GM10847 (cell line): ENCODE measurements around the gene MORC3.
A peak's percentile ranks its signal among the peaks of the same experiment; 100 is the strongest.

ENCODE experiments used
- POLR2A ChIP-seq: IDR thresholded peaks from 2 replicates; pipeline ENCODE4 v1.6.1; 2011; ENCODE audit not compliant: insufficient read length; ENCODE audit errors: extremely low read depth

The MORC3 gene

GRCh38 chr21:36319767-36320420 is at the start of gene MORC3:
Gene MORC3 (plus strand): TSS chr21:36320197. CDS start chr21:36320265, 68 bp downstream.
- TF ChIP-seq POLR2A: peak; percentile 95

GRCh38 chr21:36274128-36274527 is 45.9 kb upstream of the MORC3 start:
- no peak for TF ChIP-seq POLR2A

- TF ChIP-seq POLR2A: no peak
Measured at GRCh38 chr21:36282568-36283230, 37.3 kb upstream of the MORC3 start.

GRCh38 chr21:36288651-36289243 is 31.2 kb upstream of the MORC3 start:
- no peak for TF ChIP-seq POLR2A

- TF ChIP-seq POLR2A: no peak
Measured at GRCh38 chr21:36291509-36291908, 28.5 kb upstream of the MORC3 start.

GRCh38 chr21:36297406-36297937 is 22.5 kb upstream of the MORC3 start:
- no peak for TF ChIP-seq POLR2A

- no peak for TF ChIP-seq POLR2A
Measured at GRCh38 chr21:36297938-36298572, 21.9 kb upstream of the MORC3 start.

GRCh38 chr21:36306872-36307534 is 13.0 kb upstream of the MORC3 start:
- TF ChIP-seq POLR2A: no peak

GRCh38 chr21:36310016-36310415 is 10.0 kb upstream of the MORC3 start:
- no peak for TF ChIP-seq POLR2A

- no peak for TF ChIP-seq POLR2A
Measured at GRCh38 chr21:36316872-36317484, 3.0 kb upstream of the MORC3 start.

GRCh38 chr21:36320421-36321324 is 676 bp downstream of the MORC3 start:
- TF ChIP-seq POLR2A: no peak

- TF ChIP-seq POLR2A: no peak
Measured at GRCh38 chr21:36321325-36322082, 1.5 kb downstream of the MORC3 start.

- no peak for TF ChIP-seq POLR2A
Measured at GRCh38 chr21:36322083-36322424, 2.1 kb downstream of the MORC3 start.
